NCI-H2171 (cell line): ENCODE results near the gene ZSCAN10.
"Not testable (repeated sequence)": the region's sequence is repeated elsewhere in the genome, so short reads cannot be mapped to it uniquely, and the experiment has no call there.

ENCODE experiments used
- DNase-seq: peaks from one replicate; lab custom pipeline; 2025; lab: John Stamatoyannopoulos, UW

The ZSCAN10 gene

GRCh38 chr16:3063625-3064386 lies 35.3 kb downstream of the ZSCAN10 start:
- no peak for DNase-seq

GRCh38 chr16:3062553-3062952 lies 36.5 kb downstream of the ZSCAN10 start:
- no peak for DNase-seq

- DNase-seq, result no peak
Measured at GRCh38 chr16:3060339-3061127, 38.6 kb downstream of the ZSCAN10 start.

- DNase-seq, result no peak
Measured at GRCh38 chr16:3059723-3060242, 39.3 kb downstream of the ZSCAN10 start.

GRCh38 chr16:3059041-3059722 lies 39.9 kb downstream of the ZSCAN10 start:
- DNase-seq, result peak; percentile 75

GRCh38 chr16:3058139-3059030 lies 40.7 kb downstream of the ZSCAN10 start:
- no peak for DNase-seq

GRCh38 chr16:3057181-3058138 lies 41.6 kb downstream of the ZSCAN10 start:
- no peak for DNase-seq

GRCh38 chr16:3056336-3057180 lies 42.5 kb downstream of the ZSCAN10 start:
- DNase-seq, result no peak

GRCh38 chr16:3055734-3056115 lies 43.4 kb downstream of the ZSCAN10 start:
- DNase-seq, result not testable (repeated sequence)

GRCh38 chr16:3054965-3055733 lies 43.9 kb downstream of the ZSCAN10 start:
- no peak for DNase-seq

GRCh38 chr16:3053330-3053710 lies 45.8 kb downstream of the ZSCAN10 start:
- not testable (repeated sequence) for DNase-seq

GRCh38 chr16:3052571-3053329 lies 46.3 kb downstream of the ZSCAN10 start:
- not testable (repeated sequence) for DNase-seq

GRCh38 chr16:3051494-3051893 lies 47.6 kb downstream of the ZSCAN10 start:
- no peak for DNase-seq

GRCh38 chr16:3051009-3051408 lies 48.1 kb downstream of the ZSCAN10 start:
- no peak for DNase-seq

GRCh38 chr16:3050487-3050886 lies 48.6 kb downstream of the ZSCAN10 start:
- no peak for DNase-seq

GRCh38 chr16:3049921-3050481 lies 49.1 kb downstream of the ZSCAN10 start:
- no peak for DNase-seq

GRCh38 chr16:3047387-3047720 lies 51.7 kb downstream of the ZSCAN10 start:
- no peak for DNase-seq
